ENCODE data around the gene SLC23A1.

Gene SLC23A1
- 0 to 0.19 (median 0) reads per million in 3 donors for total RNA-seq

- no peak for DNase-seq
- H3K4me3 ChIP-seq (ENCODE audit: insufficient read depth, low read depth, low read length, poor library complexity, severe bottlenecking) = no peak within 1 kb of the TSS
- H3K36me3 ChIP-seq (ENCODE audit: control insufficient read depth, insufficient read depth, low read length) = no peaks in the 10 kb centered on the region
- peaks cover 7% of the 10 kb centered on the region for H3K4me1 ChIP-seq (ENCODE audit: control insufficient read depth, insufficient read depth, low read length, poor library complexity, severe bottlenecking)
- no peak within 1 kb of the TSS for H3K27ac ChIP-seq (ENCODE audit: insufficient read depth, low read length, poor library complexity, severe bottlenecking)
- H3K9me3 ChIP-seq (ENCODE audit: control insufficient read depth, low read length) = no peaks in the 10 kb centered on the region
- no peaks in the 10 kb centered on the region for H3K27me3 ChIP-seq (replicated peaks; ENCODE audit: control insufficient read depth, insufficient read depth, low read length, poor library complexity, severe bottlenecking)
Measured at GRCh38 chr5:139383275-139383992, at the start of gene SLC23A1. TSS of gene SLC23A1 (minus strand) at chr5:139383297. CDS start at chr5:139383253, 44 bp downstream.

- DNase-seq = no peak
- Histone ChIP-seq H3K4me1 (ENCODE audit: control insufficient read depth, insufficient read depth, low read length, poor library complexity, severe bottlenecking) (no peaks in the 10 kb centered on the region), H3K9me3 (ENCODE audit: control insufficient read depth, low read length) (no peaks in the 10 kb centered on the region)
Measured at GRCh38 chr5:139431706-139432105, 48.6 kb upstream of the SLC23A1 start.

GRCh38 chr5:139430015-139430414 lies 46.9 kb upstream of the SLC23A1 start:
- H3K4me1 ChIP-seq (ENCODE audit: control insufficient read depth, insufficient read depth, low read length, poor library complexity, severe bottlenecking) = no peaks in the 10 kb centered on the region
- no peak for DNase-seq
- no peaks in the 10 kb centered on the region for H3K9me3 ChIP-seq (ENCODE audit: control insufficient read depth, low read length)
- H3K27ac ChIP-seq (ENCODE audit: insufficient read depth, low read length, poor library complexity, severe bottlenecking) = no peak overlapping the region
- no peak overlapping the region for H3K4me3 ChIP-seq (ENCODE audit: insufficient read depth, low read depth, low read length, poor library complexity, severe bottlenecking)
- H3K36me3 ChIP-seq (ENCODE audit: control insufficient read depth, insufficient read depth, low read length) = no peaks in the 10 kb centered on the region
- no peaks in the 10 kb centered on the region for H3K27me3 ChIP-seq (replicated peaks; ENCODE audit: control insufficient read depth, insufficient read depth, low read length, poor library complexity, severe bottlenecking)

More at GRCh38 chr5:139431706-139432105, 48.6 kb upstream of the SLC23A1 start:
- Histone ChIP-seq H3K27ac (ENCODE audit: insufficient read depth, low read length, poor library complexity, severe bottlenecking) (no peak overlapping the region), H3K4me3 (ENCODE audit: insufficient read depth, low read depth, low read length, poor library complexity, severe bottlenecking) (no peak overlapping the region), H3K27me3 (replicated peaks; ENCODE audit: control insufficient read depth, insufficient read depth, low read length, poor library complexity, severe bottlenecking) (no peaks in the 10 kb centered on the region), H3K36me3 (ENCODE audit: control insufficient read depth, insufficient read depth, low read length) (no peaks in the 10 kb centered on the region)

- no peaks in the 10 kb centered on the region for H3K4me1 ChIP-seq (ENCODE audit: control insufficient read depth, insufficient read depth, low read length, poor library complexity, severe bottlenecking)
- H3K27ac ChIP-seq (ENCODE audit: insufficient read depth, low read length, poor library complexity, severe bottlenecking) = no peak overlapping the region
- H3K36me3 ChIP-seq (ENCODE audit: control insufficient read depth, insufficient read depth, low read length) = no peaks in the 10 kb centered on the region
- H3K9me3 ChIP-seq (ENCODE audit: control insufficient read depth, low read length) = no peaks in the 10 kb centered on the region
- no peak for DNase-seq
- H3K27me3 ChIP-seq (replicated peaks; ENCODE audit: control insufficient read depth, insufficient read depth, low read length, poor library complexity, severe bottlenecking) = no peaks in the 10 kb centered on the region
- H3K4me3 ChIP-seq (ENCODE audit: insufficient read depth, low read depth, low read length, poor library complexity, severe bottlenecking) = no peak overlapping the region
Measured at GRCh38 chr5:139426203-139426885, 43.2 kb upstream of the SLC23A1 start.

GRCh38 chr5:139425497-139425896 lies 42.4 kb upstream of the SLC23A1 start:
- H3K4me3 ChIP-seq (ENCODE audit: insufficient read depth, low read depth, low read length, poor library complexity, severe bottlenecking) = no peak overlapping the region
- H3K9me3 ChIP-seq (ENCODE audit: control insufficient read depth, low read length) = no peaks in the 10 kb centered on the region
- no peaks in the 10 kb centered on the region for H3K27me3 ChIP-seq (replicated peaks; ENCODE audit: control insufficient read depth, insufficient read depth, low read length, poor library complexity, severe bottlenecking)
- no peak for DNase-seq
- H3K27ac ChIP-seq (ENCODE audit: insufficient read depth, low read length, poor library complexity, severe bottlenecking) = no peak overlapping the region
- no peaks in the 10 kb centered on the region for H3K36me3 ChIP-seq (ENCODE audit: control insufficient read depth, insufficient read depth, low read length)
- H3K4me1 ChIP-seq (ENCODE audit: control insufficient read depth, insufficient read depth, low read length, poor library complexity, severe bottlenecking) = no peaks in the 10 kb centered on the region

GRCh38 chr5:139422307-139422893 lies 39.3 kb upstream of the SLC23A1 start:
- no peaks in the 10 kb centered on the region for H3K27me3 ChIP-seq (replicated peaks; ENCODE audit: control insufficient read depth, insufficient read depth, low read length, poor library complexity, severe bottlenecking)
- peaks cover 10% of the 10 kb centered on the region for H3K36me3 ChIP-seq (ENCODE audit: control insufficient read depth, insufficient read depth, low read length)
- H3K4me1 ChIP-seq (ENCODE audit: control insufficient read depth, insufficient read depth, low read length, poor library complexity, severe bottlenecking) = no peaks in the 10 kb centered on the region
- DNase-seq = peak in 2 of 3 donors; percentile 12 to 39
- H3K9me3 ChIP-seq (ENCODE audit: control insufficient read depth, low read length) = no peaks in the 10 kb centered on the region
- H3K27ac ChIP-seq (ENCODE audit: insufficient read depth, low read length, poor library complexity, severe bottlenecking) = no peak overlapping the region
- no peak overlapping the region for H3K4me3 ChIP-seq (ENCODE audit: insufficient read depth, low read depth, low read length, poor library complexity, severe bottlenecking)

- H3K4me3 ChIP-seq (ENCODE audit: insufficient read depth, low read depth, low read length, poor library complexity, severe bottlenecking) = no peak overlapping the region
- no peaks in the 10 kb centered on the region for H3K9me3 ChIP-seq (ENCODE audit: control insufficient read depth, low read length)
- DNase-seq = no peak
- peaks cover 9% of the 10 kb centered on the region for H3K4me1 ChIP-seq (ENCODE audit: control insufficient read depth, insufficient read depth, low read length, poor library complexity, severe bottlenecking)
- no peaks in the 10 kb centered on the region for H3K27me3 ChIP-seq (replicated peaks; ENCODE audit: control insufficient read depth, insufficient read depth, low read length, poor library complexity, severe bottlenecking)
- H3K36me3 ChIP-seq (ENCODE audit: control insufficient read depth, insufficient read depth, low read length) = peaks cover 10% of the 10 kb centered on the region
- no peak overlapping the region for H3K27ac ChIP-seq (ENCODE audit: insufficient read depth, low read length, poor library complexity, severe bottlenecking)
Measured at GRCh38 chr5:139419226-139420192, 36.4 kb upstream of the SLC23A1 start.

- Histone ChIP-seq H3K27me3 (replicated peaks; ENCODE audit: control insufficient read depth, insufficient read depth, low read length, poor library complexity, severe bottlenecking) (no peaks in the 10 kb centered on the region), H3K27ac (ENCODE audit: insufficient read depth, low read length, poor library complexity, severe bottlenecking) (no peak overlapping the region)
Measured at GRCh38 chr5:139418793-139419192, 35.7 kb upstream of the SLC23A1 start.

GRCh38 chr5:139417214-139417613 lies 34.1 kb upstream of the SLC23A1 start:
- DNase-seq = no peak
- H3K4me3 ChIP-seq (ENCODE audit: insufficient read depth, low read depth, low read length, poor library complexity, severe bottlenecking) = no peak overlapping the region
- H3K36me3 ChIP-seq (ENCODE audit: control insufficient read depth, insufficient read depth, low read length) = peaks cover 10% of the 10 kb centered on the region

More at GRCh38 chr5:139418793-139419192, 35.7 kb upstream of the SLC23A1 start:
- H3K4me1 ChIP-seq (ENCODE audit: control insufficient read depth, insufficient read depth, low read length, poor library complexity, severe bottlenecking) = peaks cover 9% of the 10 kb centered on the region
- no peak overlapping the region for H3K4me3 ChIP-seq (ENCODE audit: insufficient read depth, low read depth, low read length, poor library complexity, severe bottlenecking)
- H3K36me3 ChIP-seq (ENCODE audit: control insufficient read depth, insufficient read depth, low read length) = peaks cover 10% of the 10 kb centered on the region
- DNase-seq = no peak
- no peaks in the 10 kb centered on the region for H3K9me3 ChIP-seq (ENCODE audit: control insufficient read depth, low read length)

More at GRCh38 chr5:139417214-139417613, 34.1 kb upstream of the SLC23A1 start:
- H3K27me3 ChIP-seq (replicated peaks; ENCODE audit: control insufficient read depth, insufficient read depth, low read length, poor library complexity, severe bottlenecking) = no peaks in the 10 kb centered on the region
- H3K4me1 ChIP-seq (ENCODE audit: control insufficient read depth, insufficient read depth, low read length, poor library complexity, severe bottlenecking) = peaks cover 9% of the 10 kb centered on the region
- no peaks in the 10 kb centered on the region for H3K9me3 ChIP-seq (ENCODE audit: control insufficient read depth, low read length)
- no peak overlapping the region for H3K27ac ChIP-seq (ENCODE audit: insufficient read depth, low read length, poor library complexity, severe bottlenecking)
